Tibial nerve (tissue), 4 donors: ENCODE results near the gene ADRA2B.
"Not testable (repeated sequence)": the region's sequence is repeated elsewhere in the genome, so short reads cannot be mapped to it uniquely, and the experiment has no call there.

Experiments
- CTCF ChIP-seq, 5 experiments: fragments of 200-600 bp in 3 of 5; fragments of 450-650 bp in 2 of 5; sonication (generic) in 3 of 5; IDR thresholded peaks; one replicate each; pipeline ENCODE4 v1.5.1; 2016 to 2019; ENCODE audit warnings: antibody characterized with exemption in 5 of 5, mild to moderate bottlenecking in 3 of 5, moderate library complexity in 2 of 5
- EP300 ChIP-seq, 2 donors: sonication (generic); formaldehyde crosslinking; IDR thresholded peaks; one replicate each; pipeline ENCODE4 v1.6.1; 2017; ENCODE audit warnings: antibody characterized with exemption in 2 of 2, mild to moderate bottlenecking in 1 of 2
- POLR2A ChIP-seq, 2 donors: fragments of 450-650 bp; IDR thresholded peaks; one replicate each; pipeline ENCODE4 v1.6.1; 2017; ENCODE audit warnings: antibody characterized with exemption in 2 of 2, mild to moderate bottlenecking in 2 of 2, moderate library complexity in 2 of 2

GRCh38 chr2:96084858-96085518 is 31.4 kb downstream of the ADRA2B start:
- not testable (repeated sequence) for TF ChIP-seq CTCF, POLR2A, EP300 (IDR thresholded peaks at IDR 0.05)
